Activated T-helper 1 cell treated with anti-CD3 and anti-CD28 coated beads, Interleukin-2, amount 50 U/mL, for 16 hours (primary cell): ENCODE measurements around the gene RGS2.

Source experiments
- DNase-seq, 2 donors: peaks; one replicate each; pipeline ENCODE4 v3.0.0-alpha.2; 2020; ENCODE audit warnings: low read depth in 1 of 2, low spot score in 1 of 2

RGS2 gene

DNA sequence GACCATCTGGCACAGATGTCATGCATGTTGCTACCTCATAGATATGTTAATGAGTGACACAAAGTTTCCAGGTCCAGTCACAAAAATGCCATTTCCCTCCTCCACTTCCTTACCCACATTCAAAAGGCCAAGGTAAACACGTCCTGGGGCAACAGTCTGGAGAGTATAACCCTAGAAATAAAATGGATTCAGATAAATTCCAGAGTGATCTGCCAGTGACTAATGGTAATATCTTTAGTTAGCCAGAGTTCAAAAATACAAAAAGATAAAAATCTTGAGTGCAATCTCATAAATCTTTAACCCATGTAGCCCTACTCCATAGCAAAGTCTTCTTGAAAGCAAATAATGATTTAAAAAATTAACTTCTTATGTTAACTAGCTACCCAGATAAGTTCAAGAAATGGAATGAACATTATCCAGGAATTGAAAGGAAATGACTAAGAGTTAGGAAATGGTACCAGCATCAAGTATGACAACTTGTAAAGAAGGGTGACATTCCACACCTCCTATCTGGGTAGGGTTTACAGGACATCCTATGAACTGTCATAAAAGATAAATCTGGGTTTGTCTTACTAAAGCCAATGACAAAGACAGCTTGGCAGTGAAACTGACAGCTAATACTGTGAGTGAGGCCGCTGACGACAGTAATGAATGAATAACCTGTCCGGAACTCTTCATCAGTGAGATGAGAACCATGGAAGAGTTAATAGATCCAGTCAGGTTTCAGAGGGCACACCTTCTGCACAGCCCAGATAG lies 18.1 kb downstream of the RGS2 start:
- no peak for DNase-seq

GRCh38 chr1:192830595-192831246 lies 21.9 kb downstream of the RGS2 start:
- no peak for DNase-seq

- no peak for DNase-seq
Measured at GRCh38 chr1:192831706-192832355, 23.0 kb downstream of the RGS2 start.

GRCh38 chr1:192832492-192832891 lies 23.7 kb downstream of the RGS2 start:
- no peak for DNase-seq

- DNase-seq: no peak
Measured at GRCh38 chr1:192835116-192835515, 26.3 kb downstream of the RGS2 start.

GRCh38 chr1:192839162-192840066 lies 30.6 kb downstream of the RGS2 start:
- no peak for DNase-seq

- no peak for DNase-seq
Measured at GRCh38 chr1:192844360-192844759, 35.5 kb downstream of the RGS2 start.

DNA sequence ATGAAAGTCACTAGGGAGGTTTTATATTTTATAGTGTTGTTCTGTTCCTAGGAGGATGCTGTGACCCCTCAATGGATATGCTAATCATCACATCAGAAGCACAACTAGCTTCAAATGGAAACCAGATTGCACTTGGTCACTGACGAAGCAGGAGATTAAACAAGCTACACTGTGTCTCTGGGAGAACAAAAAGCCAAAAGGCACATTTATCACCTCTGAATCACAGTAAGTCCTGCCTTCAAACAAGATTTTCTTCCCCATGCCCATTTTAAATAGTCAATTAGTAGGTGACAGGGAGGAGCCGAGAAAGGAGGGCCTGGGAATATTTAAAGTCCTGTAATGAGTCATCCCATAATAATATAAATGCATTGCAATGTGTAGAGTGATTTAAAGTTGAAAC lies 38.1 kb downstream of the RGS2 start:
- DNase-seq: no peak

GRCh38 chr1:192849011-192849410 lies 40.2 kb downstream of the RGS2 start:
- no peak for DNase-seq

DNA sequence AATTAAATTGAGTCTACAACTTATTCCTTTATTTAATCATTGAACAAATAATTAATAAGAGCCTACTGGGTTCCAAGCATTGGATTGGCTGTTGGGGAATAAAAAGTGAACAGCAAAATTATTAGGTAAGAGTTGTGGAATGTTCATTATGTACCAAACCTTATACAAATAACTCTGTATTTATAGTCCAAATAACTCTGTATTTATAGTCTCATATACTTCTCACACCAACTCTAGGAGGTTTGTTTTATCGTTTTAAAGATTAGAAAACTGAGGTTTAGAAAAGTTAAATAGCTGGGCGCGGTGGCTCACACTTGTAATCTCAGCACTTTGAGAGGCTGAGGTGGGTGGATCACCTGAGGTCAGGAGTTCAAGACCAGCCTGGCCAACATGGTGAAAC lies 40.6 kb downstream of the RGS2 start:
- no peak for DNase-seq

DNA sequence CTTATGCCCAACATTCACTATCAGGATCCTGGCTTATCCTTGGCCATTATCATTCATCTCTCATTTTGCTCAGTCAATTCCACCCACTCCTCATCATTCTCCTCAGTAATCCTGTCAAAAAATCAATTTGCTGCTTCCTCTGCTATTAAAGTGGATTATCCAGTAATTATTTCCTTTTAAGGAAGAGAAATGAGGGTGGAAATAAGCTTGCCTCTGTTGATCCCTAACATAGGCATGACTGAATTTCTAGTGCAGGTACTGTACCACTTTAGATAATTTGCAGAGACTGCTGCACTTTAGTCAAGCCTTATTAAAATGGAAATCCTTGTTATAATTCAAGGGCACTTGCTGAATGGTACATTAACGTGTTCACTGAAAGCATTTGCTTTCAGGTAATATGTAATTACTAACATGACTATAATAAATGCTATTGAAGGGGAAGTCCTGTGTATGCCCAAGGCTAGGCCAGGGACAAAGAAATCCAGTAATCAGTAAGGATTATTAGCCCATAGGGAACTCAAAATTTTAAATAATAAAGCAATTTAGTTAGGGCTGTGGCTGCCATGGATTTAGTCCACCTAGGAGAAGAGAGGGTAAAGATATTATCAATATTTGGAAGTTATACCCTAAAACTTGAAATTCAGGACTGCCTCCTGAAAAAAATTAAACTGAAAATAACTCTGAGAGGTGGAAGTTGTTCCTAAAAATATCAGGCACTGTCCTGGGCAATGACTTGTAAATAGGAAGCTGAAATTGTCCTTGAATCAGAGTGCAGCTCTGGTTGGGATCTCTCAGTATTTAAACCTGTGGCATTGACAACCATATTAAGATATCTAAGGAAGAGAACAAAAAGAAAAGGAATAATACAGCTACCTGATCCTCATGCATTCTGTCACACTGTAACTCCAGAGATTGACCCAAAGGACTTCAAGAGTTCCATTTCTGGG lies 43.4 kb downstream of the RGS2 start:
- DNase-seq: no peak

- DNase-seq: no peak
Measured at GRCh38 chr1:192858456-192858855, 49.6 kb downstream of the RGS2 start.

DNA sequence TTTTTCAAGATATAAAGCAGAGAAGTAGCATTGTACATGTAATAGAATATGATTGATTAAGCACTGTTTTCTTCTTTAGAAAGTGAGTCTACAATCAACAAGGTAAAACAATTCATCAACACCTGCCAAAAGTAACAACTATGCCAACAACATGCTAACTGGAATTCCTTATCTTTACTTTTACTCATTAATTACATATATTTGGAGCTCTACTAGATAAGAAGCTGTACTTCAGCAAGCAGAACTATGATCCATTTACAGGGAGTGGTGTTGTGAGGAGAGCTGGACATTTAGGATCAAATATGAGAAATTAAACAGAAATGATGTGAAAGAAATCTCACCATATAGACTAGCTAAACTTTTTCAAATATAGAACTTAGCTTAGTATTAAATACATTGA lies 51.0 kb downstream of the RGS2 start:
- DNase-seq: no peak

- no peak for DNase-seq
Measured at GRCh38 chr1:192860478-192861185, 51.8 kb downstream of the RGS2 start.

DNA sequence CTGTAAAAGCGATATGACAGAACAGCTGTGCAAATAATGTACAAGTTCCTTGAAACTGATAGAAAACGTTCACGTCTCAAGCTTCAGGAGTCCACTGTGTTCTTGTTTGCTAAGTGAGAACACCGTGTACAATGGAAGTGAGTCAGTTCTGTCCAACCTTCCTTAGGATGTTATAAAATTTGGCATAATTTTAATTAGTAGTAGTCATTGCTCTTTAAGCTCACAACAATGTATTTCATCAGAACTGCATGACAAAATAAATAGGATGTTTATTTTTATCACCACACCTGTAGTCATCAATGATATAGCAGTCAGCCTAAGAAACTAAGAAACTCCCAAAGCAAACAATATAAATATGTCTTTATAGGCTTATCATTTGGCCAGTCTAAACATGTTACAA lies 53.0 kb downstream of the RGS2 start:
- no peak for DNase-seq
